Fibroblast of lung (primary cell): Measurements from ENCODE around the gene RXFP1. TPM values are rescaled to one million over a fixed set of nuclear protein-coding genes. Genes with fewer than 3 reads are reported as not detected.
A peak's percentile ranks its signal among the peaks of the same experiment; 100 is the strongest.

Source experiments
- DNase-seq, 2 donors: peaks; one replicate each; pipeline versions ENCODE4 v3.0.0 to v3.0.0-alpha.2; 2010; ENCODE audit warnings: low read depth in 2 of 2
- H2AFZ ChIP-seq: 2 replicates; pipeline ENCODE4 v1.5.1; 2012; ENCODE audit warnings: low read length, control low read depth, inconsistent platforms
- H3K27ac ChIP-seq: 2 replicates; pipeline ENCODE4 v1.5.1; 2011; ENCODE audit warnings: low read length, control low read depth; ENCODE audit not compliant: insufficient read depth
- H3K27me3 ChIP-seq: 2 replicates; pipeline ENCODE4 v1.5.1; 2011; ENCODE audit warnings: mild to moderate bottlenecking, low read length; ENCODE audit not compliant: control insufficient read depth, insufficient read depth
- H3K36me3 ChIP-seq: 2 replicates; pipeline ENCODE4 v1.5.1; 2011; ENCODE audit warnings: low read length; ENCODE audit not compliant: control insufficient read depth, insufficient read depth
- H3K4me1 ChIP-seq: 2 replicates; pipeline ENCODE4 v1.5.1; 2011; ENCODE audit warnings: low read length; ENCODE audit not compliant: control insufficient read depth, insufficient read depth; ENCODE audit errors: extremely low read depth
- H3K4me2 ChIP-seq: 2 replicates; pipeline ENCODE4 v1.5.1; 2011; ENCODE audit warnings: low read length, control low read depth; ENCODE audit not compliant: insufficient read depth; ENCODE audit errors: extremely low read depth
- H3K4me3 ChIP-seq, 4 experiments: fragments of 200-600 bp in 1 of 4; sonication (generic) in 1 of 4; replicated peaks in 1 of 4; 2 replicates each; pipeline ENCODE4 v1.5.1; 2011 to 2016; ENCODE audit warnings: low read length in 4 of 4, low read depth in 3 of 4, mild to moderate bottlenecking in 3 of 4, control low read depth in 2 of 4, inconsistent platforms in 1 of 4, mixed read lengths in 1 of 4; ENCODE audit not compliant: insufficient read depth in 1 of 4; ENCODE audit errors: control extremely low read depth in 1 of 4
- H3K79me2 ChIP-seq: 2 replicates; pipeline ENCODE4 v1.5.1; 2012; ENCODE audit warnings: mild to moderate bottlenecking, low read length, inconsistent platforms; ENCODE audit not compliant: control insufficient read depth, insufficient read depth
- H3K9ac ChIP-seq: 2 replicates; pipeline ENCODE4 v1.5.1; 2011; ENCODE audit warnings: mild to moderate bottlenecking, low read length, control low read depth; ENCODE audit not compliant: insufficient read depth
- H3K9me3 ChIP-seq: 2 replicates; pipeline ENCODE4 v1.5.1; 2012; ENCODE audit warnings: low read depth, low read length; ENCODE audit not compliant: control insufficient read depth, insufficient read depth
- H4K20me1 ChIP-seq: 2 replicates; pipeline ENCODE4 v1.5.1; 2011; ENCODE audit warnings: low read length; ENCODE audit not compliant: control insufficient read depth, insufficient read depth; ENCODE audit errors: extremely low read depth
- EZH2 ChIP-seq: IDR thresholded peaks from 2 replicates; pipeline ENCODE4 v1.5.1; 2012; ENCODE audit warnings: low read length, control low read depth, mild to moderate bottlenecking; ENCODE audit errors: missing control alignments
- polyA plus RNA-seq, 2 donors: library from polyadenylated mRNA; depleted of rRNA in 1 of 2; stranded (reverse) in 1 of 2; unstranded in 1 of 2; fragments of >200 nt; gene quantifications; 2 replicates each; pipeline ENCODE4 v1.2.1, GENCODE V29; 2011 to 2012; ENCODE audit warnings: missing spikeins in 1 of 2
- total RNA-seq: library from RNA; depleted of rRNA; stranded (reverse); fragments of >200 nt; gene quantifications from 2 replicates; pipeline ENCODE4 v1.2.1, GENCODE V29; 2014
- TF ChIP-seq, protein P1 (sequence below), 2 donors: IDR thresholded peaks in 1 of 2; conservative IDR thresholded peaks in 1 of 2; 1 replicate in 1 of 2; 2 replicates in 1 of 2; pipeline ENCODE4 v1.5.1; 2011 to 2012; ENCODE audit warnings: low read length in 2 of 2, control low read depth in 1 of 2, inconsistent platforms in 1 of 2, low read depth in 1 of 2, mild to moderate bottlenecking in 1 of 2

RXFP1 gene
- total and polyA plus RNA-seq, 2 donors (not counting 1 experiment from before 2014, with no cell fraction given) = 0.10 to 1.3 TPM

DNA sequence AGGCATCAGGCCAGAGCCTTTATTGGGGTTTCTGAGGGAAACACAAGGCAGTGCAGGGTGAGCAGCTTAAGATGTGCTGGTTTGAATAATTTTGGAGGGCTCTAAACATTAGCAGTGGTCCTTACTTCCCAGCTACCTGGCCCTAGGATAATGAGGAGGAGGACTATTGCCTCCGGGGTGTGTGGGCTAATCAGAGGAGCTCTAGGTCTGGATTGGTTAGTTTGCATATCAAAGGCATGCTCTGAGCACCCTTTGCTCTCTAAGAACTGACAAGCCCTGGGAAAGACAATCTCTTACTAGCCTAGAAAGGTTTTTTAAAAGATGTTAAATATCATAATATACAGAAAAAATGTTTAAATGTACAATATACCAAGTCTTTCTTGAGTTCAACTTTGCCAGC lies 58.4 kb downstream of the RXFP1 start:
- no peaks in the 10 kb centered on the region for H3K36me3 ChIP-seq
- H3K9ac ChIP-seq = no peak overlapping the region
- DNase-seq = no peak
- H3K4me2 ChIP-seq = no peak overlapping the region
- H3K27ac ChIP-seq = no peak overlapping the region
- no peak overlapping the region for H3K4me3 ChIP-seq
- no peaks in the 10 kb centered on the region for H3K27me3 ChIP-seq
- no peaks in the 10 kb centered on the region for H3K79me2 ChIP-seq
- H3K4me1 ChIP-seq = no peaks in the 10 kb centered on the region
- no peaks in the 10 kb centered on the region for H3K9me3 ChIP-seq
- TF ChIP-seq, protein P1, sequence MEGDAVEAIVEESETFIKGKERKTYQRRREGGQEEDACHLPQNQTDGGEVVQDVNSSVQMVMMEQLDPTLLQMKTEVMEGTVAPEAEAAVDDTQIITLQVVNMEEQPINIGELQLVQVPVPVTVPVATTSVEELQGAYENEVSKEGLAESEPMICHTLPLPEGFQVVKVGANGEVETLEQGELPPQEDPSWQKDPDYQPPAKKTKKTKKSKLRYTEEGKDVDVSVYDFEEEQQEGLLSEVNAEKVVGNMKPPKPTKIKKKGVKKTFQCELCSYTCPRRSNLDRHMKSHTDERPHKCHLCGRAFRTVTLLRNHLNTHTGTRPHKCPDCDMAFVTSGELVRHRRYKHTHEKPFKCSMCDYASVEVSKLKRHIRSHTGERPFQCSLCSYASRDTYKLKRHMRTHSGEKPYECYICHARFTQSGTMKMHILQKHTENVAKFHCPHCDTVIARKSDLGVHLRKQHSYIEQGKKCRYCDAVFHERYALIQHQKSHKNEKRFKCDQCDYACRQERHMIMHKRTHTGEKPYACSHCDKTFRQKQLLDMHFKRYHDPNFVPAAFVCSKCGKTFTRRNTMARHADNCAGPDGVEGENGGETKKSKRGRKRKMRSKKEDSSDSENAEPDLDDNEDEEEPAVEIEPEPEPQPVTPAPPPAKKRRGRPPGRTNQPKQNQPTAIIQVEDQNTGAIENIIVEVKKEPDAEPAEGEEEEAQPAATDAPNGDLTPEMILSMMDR (conservative IDR thresholded peaks at IDR 0.05 in 1 of 2, IDR thresholded peaks at IDR 0.05 in 1 of 2; ENCODE audit: low read depth in 1 of 2, low read length in 2 of 2) = no peak
- no peak for TF ChIP-seq EZH2
- no peak overlapping the region for H2AFZ ChIP-seq
- no peaks in the 10 kb centered on the region for H4K20me1 ChIP-seq

DNA sequence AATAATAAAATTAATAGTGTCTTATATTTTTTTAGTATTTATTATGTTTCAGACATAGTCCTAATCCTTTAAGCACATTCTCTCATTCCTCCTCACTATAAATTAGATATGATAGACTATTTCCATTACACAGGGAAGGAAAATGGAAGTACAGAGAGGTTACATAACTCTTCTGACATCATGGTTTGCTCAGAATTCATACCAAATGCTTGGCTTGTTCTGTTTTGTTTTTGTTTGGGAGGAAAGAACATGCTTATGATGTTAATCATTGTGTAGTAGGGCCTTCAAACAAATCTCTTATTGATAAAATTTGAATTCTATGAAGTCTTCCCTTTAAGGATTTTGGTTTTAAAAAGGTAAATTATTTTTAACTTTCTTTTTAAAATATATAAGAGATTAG lies 59.5 kb downstream of the RXFP1 start:
- no peaks in the 10 kb centered on the region for H4K20me1 ChIP-seq
- no peaks in the 10 kb centered on the region for H3K27me3 ChIP-seq
- no peaks in the 10 kb centered on the region for H3K9me3 ChIP-seq
- H3K36me3 ChIP-seq = no peaks in the 10 kb centered on the region
- H3K79me2 ChIP-seq = no peaks in the 10 kb centered on the region
- no peak overlapping the region for H3K4me2 ChIP-seq
- no peak overlapping the region for H3K9ac ChIP-seq
- peak; percentile 19 to 41 for DNase-seq
- no peak overlapping the region for H2AFZ ChIP-seq
- no peak overlapping the region for H3K4me3 ChIP-seq
- no peak overlapping the region for H3K27ac ChIP-seq
- no peaks in the 10 kb centered on the region for H3K4me1 ChIP-seq
- no peak for TF ChIP-seq EZH2
- TF ChIP-seq, protein P1 (conservative IDR thresholded peaks at IDR 0.05 in 1 of 2, IDR thresholded peaks at IDR 0.05 in 1 of 2; ENCODE audit: low read depth in 1 of 2, low read length in 2 of 2) = no peak

DNA sequence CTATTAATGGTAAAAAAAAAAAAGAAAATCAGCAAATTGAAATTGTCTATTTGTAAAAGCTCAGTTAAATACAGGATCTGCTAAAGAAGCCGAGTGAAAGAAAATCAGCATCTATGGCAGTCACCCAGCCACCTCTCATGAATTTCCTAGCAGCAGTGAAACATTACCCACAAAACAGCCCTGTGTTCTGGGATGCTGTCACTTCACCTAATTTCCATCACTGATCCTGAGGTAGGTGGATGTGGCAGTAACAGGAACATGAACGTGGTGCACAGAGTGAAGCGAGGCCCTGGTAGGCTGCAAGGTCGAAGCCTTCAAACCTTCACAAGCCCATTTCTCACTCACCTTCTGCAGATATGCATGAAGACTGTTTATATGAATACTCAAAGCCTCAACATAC lies 65.2 kb downstream of the RXFP1 start:
- Histone ChIP-seq H3K4me2 (no peak overlapping the region), H3K9me3 (no peaks in the 10 kb centered on the region), H3K27ac (no peak overlapping the region), H3K4me3 (no peak overlapping the region), H3K27me3 (no peaks in the 10 kb centered on the region), H4K20me1 (no peaks in the 10 kb centered on the region), H3K79me2 (no peaks in the 10 kb centered on the region), H3K36me3 (no peaks in the 10 kb centered on the region), H3K4me1 (no peaks in the 10 kb centered on the region), H2AFZ (no peak overlapping the region), H3K9ac (no peak overlapping the region)
- no peak for TF ChIP-seq EZH2
- TF ChIP-seq, protein P1 (conservative IDR thresholded peaks at IDR 0.05 in 1 of 2, IDR thresholded peaks at IDR 0.05 in 1 of 2; ENCODE audit: low read depth in 1 of 2, low read length in 2 of 2) = no peak
- DNase-seq = no peak
